ENCODE results near the gene XYLT1.

XYLT1 gene

DNA sequence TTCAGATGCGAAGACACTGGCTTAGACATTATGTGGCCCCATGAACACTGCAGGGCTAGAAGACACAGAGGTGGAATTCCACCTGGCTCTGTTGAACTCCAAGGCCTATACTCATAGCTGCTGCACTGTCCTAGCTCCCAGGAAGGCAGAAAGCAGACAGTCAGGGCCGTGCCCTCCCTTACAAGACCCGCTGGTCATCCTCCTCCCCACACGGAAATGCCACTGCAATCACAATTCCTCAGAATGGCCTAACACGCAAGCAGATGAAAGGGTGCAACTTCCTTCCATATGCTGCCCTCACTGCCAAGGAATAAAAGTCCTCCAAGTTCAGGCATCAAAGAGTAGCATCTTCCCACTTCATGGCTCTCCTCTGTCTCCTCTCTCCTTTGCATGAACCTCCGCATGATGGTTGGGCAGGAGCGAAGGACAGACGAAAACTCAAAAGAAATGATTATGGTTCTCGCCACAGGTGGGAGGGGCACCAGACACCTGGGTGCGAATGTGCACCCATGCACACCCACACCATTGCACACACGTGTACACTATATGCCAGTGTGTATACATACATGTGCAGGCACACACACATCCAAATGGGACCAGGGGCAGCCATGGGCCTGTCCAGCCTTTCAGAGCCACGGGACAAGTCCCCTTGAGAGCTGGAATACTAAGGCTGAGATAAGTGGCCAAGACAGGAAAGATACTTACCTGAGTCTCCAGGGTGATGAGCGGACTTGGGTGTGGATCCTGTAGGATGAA lies 113.3 kb downstream of the XYLT1 start:
- FAIRE-seq (no peak), DNase-seq (ENCODE audit: insufficient read length, low spot score) (no peak)
- TF ChIP-seq POLR2A (IDR thresholded peaks at IDR 0.05; ENCODE audit: low read depth, low read length), result no peak

DNA sequence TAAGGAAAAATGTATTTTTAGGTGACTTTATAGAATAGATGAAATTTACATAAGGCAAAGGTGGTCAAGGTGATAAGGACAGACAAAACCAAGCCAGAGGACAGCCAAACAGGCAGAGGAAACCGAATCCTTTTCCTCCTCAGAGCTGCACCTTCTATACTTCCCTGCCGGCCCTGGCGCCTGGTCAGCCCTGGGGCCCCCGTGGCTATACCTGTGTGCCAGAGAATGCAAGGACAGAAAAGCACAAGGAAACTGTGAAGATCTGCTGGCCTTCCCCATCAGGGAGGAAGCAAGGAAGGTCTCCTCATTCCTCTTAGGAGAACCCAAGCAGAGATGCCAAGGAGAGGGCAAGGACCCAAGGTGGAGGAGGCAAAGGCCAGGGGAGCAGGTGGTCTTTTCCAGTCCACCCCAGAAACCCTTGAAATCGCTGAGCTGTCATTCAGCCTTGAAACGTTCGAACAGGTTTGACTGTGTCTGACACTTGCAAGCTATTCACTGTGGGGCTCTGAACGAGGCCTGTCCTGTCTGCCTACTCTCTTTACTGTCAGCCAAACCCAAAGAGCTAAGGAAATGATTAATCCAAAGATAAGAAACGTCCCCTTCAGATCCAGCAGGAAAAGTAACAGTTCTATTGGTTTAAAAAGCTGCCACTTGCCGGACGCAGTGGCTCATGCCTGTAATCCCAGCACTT lies 114.4 kb downstream of the XYLT1 start:
- FAIRE-seq, result no peak
- TF ChIP-seq POLR2A (IDR thresholded peaks at IDR 0.05; ENCODE audit: low read depth, low read length), result no peak
- DNase-seq (ENCODE audit: insufficient read length, low spot score), result no peak

DNA sequence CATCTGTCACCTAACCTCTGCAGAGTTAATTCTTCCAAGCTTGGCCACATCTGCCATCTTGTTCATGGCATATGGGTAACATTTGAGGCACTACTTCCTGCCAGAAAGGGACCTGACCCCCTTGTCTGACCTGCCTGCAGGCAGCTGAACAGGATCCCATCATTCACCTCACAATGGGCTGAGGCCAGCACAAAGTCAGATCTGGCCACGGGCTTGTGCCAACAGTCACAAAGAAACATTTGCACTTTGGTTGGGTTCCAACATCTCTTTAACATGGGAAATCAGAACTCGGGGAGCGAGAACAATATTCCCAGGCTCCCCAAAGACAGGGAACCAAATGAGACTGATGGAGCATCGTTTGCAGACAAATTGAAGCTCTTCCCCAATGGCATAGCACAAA lies 116.1 kb downstream of the XYLT1 start:
- FAIRE-seq (no peak), DNase-seq (ENCODE audit: insufficient read length, low spot score) (no peak)
- no peak for TF ChIP-seq POLR2A (IDR thresholded peaks at IDR 0.05; ENCODE audit: low read depth, low read length)

DNA sequence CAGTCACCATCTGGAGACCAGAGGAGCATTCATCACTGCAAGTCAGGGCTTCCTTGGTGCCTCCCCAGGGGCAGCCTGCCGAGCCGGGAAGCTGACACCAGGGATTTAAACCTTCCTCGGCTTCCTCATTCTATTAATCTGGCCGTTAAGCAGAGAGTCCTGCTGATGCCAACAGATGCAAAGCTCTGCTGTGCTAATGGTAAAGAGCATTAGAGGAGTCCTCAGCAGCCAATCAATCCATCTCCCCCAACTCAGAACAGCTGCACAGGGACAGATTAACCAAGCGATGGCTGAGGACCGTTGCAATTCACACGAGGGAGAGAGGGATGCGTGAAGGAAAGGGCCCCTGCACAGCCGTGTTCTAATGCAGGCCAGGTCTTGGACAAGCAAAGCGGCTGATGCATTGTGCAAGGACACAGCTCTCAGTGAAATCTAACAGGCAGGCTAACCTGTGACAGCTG lies 116.6 kb downstream of the XYLT1 start:
- no peak for TF ChIP-seq POLR2A (IDR thresholded peaks at IDR 0.05; ENCODE audit: low read depth, low read length)
- DNase-seq (ENCODE audit: insufficient read length, low spot score), result no peak
- FAIRE-seq, result no peak

DNA sequence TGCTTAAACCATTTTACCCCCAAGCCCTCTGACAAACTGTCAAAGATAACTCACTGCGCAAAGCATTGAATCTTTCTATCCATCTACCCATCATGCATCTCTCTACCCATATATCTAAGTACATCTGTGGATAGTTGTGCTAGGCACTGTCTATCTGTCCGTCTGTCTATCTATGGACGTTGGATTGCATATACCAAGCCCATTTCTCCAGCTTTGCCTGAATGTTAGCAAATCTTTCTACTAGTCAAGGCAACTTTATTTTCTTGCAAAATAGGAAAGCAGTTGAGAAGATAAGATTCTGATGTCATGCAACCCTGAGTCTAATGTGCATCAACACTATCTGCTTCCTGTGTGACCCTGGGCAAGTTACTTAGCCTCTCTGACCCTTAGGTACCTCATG lies 117.2 kb downstream of the XYLT1 start:
- FAIRE-seq, result no peak
- no peak for TF ChIP-seq POLR2A (IDR thresholded peaks at IDR 0.05; ENCODE audit: low read depth, low read length)
- no peak for DNase-seq (ENCODE audit: insufficient read length, low spot score)

DNA sequence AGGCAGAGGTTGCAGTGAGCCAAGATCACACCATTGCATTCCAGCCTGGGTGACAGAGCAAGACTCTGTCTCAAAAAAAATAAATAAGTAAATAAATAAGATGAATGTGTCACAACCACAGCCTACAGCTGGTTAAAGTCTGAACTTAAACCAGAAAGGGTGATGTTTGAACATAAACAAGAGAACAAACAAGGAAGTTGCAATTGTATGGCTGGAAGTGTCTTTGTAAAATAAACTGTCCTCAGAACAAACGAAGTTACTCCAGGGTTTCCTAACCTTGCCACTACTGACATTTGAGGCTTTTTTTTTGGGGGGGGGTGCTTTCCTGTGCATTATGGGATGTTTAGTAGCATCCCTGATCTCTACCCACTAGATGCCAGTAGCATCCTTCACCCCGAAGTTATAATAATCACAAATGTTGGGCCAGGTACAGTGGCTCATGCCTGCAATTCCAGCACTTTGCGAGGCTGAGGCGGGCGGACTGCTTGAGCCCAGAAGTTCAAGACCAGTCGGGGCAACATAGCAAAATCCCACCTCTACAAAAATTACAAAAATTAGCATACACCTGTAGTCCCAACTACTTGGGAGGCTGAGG lies 119.2 kb downstream of the XYLT1 start:
- no peak for TF ChIP-seq POLR2A (IDR thresholded peaks at IDR 0.05; ENCODE audit: low read depth, low read length)
- no peak for DNase-seq (ENCODE audit: insufficient read length, low spot score)
- no peak for FAIRE-seq

DNA sequence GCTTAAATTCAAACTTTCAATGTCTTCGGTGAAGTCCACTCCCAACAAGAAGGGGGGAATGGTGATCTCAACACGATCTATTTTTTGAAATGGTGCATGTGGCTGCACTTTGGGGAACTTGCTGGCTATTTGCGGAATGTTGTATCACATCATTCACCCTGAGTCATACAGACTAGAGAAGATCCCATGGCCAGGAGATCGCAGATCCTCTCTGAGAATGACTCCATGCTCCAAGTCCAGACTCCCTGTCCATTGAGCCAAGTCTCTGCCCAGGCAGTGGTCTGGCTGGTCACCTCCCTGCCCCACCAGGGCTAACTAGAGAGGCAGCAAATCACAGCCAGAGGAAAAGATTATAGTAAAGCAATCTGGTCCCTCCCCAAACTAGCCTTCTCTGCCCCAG lies 120.6 kb downstream of the XYLT1 start:
- TF ChIP-seq POLR2A (IDR thresholded peaks at IDR 0.05; ENCODE audit: low read depth, low read length), result no peak
- FAIRE-seq (no peak), DNase-seq (ENCODE audit: insufficient read length, low spot score) (no peak)

DNA sequence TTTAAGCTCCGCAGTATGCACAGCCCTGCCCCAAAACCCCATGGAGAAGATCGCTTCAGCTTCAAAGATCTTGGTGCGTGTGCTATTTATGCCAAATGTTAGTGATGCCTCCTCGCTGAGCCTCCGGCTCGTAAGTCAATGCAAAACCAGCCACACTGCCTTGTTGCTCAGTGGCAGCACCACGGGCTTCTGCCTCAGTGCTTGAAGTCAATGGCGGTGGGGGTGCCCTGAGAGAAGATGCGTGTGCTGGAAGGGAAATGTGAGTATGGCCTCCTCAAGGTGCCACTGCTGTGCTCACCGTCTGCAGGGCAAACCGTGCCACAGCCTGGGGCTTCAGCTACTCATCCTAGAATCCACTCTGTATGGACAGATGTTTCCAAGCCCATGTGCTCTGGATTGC lies 121.9 kb downstream of the XYLT1 start:
- TF ChIP-seq POLR2A (IDR thresholded peaks at IDR 0.05; ENCODE audit: low read depth, low read length), result no peak
- no peak for FAIRE-seq
- DNase-seq (ENCODE audit: insufficient read length, low spot score), result no peak

DNA sequence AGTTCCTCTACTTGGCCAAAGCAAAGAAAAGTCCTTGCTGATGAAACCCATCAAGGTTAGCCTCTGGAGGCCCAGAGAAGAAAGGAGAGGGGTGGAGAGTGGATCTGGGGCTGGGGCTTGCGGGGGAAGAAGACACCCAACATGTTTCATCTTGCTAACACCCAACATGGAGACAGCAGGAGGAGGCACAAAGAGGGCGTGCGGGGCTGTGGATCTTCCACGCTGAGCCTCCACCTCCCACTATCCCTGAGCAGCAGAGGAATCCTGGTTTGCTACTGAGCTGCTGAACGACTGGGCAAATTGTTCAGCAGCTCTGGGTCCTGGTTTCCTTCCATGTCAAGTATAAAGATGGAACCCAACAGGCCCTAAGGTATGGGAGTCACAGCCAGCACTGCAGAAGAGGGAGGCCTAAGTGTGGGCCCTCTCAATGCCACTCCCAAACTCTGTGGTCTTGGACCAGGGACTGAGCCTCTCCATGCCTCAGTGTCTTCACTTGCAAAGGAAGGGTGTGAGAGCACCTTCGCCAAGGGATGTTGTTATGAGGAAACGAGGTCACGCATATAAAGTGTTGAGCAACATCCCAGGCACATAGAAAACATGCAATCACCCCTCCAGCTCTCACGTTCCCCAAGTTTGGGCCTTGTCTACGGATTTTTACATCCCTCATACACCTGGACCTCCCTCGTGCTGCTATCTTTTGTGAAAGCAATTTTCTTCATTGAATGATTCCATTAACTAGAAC lies 122.5 kb downstream of the XYLT1 start:
- DNase-seq (ENCODE audit: insufficient read length, low spot score) (no peak), FAIRE-seq (no peak)

DNA sequence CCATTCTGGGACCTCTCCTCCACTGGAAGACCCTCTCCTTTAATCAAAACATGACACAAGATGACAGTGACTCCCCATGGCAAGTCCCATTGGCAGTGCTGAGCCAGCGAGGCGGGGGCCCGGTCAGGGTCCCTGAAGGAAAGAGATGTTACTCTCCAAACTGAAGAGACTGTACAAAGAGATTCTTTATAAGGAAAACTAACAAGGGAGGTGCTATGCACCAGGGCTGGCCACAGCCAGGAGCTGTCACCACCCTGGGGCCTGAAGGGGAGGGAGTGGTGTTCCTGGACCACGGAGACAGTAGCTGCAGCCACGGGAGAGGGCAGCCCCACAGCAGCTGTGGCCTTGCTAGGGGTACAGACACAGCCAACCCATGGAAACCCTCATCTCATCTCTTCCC lies 123.1 kb downstream of the XYLT1 start:
- FAIRE-seq (no peak), DNase-seq (ENCODE audit: insufficient read length, low spot score) (no peak)
- no peak for TF ChIP-seq POLR2A (IDR thresholded peaks at IDR 0.05; ENCODE audit: low read depth, low read length)

More for the DNA sequence above, 122.5 kb downstream of the XYLT1 start:
- TF ChIP-seq POLR2A (IDR thresholded peaks at IDR 0.05; ENCODE audit: low read depth, low read length), result no peak

DNA sequence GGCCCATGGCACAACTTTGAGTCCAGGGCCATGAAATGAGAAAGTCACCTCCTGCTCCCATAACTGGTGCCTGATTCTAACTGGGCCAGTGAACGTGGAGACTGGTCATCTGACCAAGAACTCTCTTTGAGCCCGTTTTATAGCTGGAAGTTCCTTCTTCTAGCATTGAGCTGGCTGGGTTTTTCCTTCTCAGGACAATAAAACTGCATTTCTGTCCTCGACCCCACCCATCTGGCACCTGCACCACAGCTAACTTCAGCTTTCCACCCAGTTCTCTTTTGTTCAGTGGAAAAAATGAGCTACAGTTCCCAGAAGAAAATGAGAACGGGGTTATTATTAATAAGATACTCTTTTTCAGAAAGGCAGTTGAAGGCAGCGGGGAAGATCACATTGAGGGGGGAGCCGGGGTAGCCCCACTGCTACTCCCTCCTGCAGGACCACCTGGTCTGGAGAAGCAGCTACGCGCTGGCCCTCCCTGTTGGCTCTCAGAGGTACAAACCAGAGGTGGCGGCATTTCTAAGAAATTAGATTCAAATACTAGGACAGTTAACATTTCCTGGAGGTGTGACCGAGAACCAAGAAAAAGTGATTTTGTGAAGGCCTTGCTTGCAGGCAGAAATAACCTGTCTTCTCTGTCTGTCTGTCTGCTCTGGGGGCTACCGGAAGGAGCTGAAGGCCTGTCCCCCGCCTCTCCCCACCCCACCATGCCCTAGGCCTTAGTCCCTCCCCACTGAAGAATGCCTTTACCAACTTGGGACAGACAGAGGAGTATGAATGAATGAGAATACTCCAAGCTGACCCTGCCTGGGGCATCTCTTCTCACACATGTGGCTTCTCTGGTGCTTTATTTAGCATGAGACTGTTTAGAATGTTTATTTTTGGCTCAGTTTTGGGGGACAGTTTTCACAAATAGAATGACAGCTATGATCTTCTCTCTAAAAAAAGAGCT lies 123.9 kb downstream of the XYLT1 start:
- FAIRE-seq, result no peak
- no peak for DNase-seq (ENCODE audit: insufficient read length, low spot score)
- TF ChIP-seq POLR2A (IDR thresholded peaks at IDR 0.05; ENCODE audit: low read depth, low read length), result no peak

DNA sequence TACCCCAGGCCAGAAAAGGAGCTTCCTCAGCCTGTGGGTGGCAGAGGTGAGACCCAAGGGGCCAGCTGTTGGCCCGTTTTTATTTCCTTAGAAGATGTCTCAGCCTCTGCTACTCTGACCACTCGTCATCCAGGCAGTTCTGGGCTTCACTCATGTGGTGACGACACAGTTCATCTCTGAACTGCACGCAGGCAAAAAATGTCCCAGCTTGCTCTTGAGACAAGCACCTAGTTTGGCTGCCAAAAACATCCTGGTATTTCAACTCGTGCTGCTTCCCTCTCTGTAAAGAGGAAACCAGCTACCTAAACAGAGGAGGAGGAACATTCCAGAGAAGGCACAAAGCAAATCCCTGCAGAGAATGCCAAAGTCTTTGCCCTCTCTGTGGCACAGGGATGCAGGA lies 125.7 kb downstream of the XYLT1 start:
- DNase-seq (ENCODE audit: insufficient read length, low spot score) (no peak), FAIRE-seq (no peak)
- TF ChIP-seq POLR2A (IDR thresholded peaks at IDR 0.05; ENCODE audit: low read depth, low read length), result no peak

DNA sequence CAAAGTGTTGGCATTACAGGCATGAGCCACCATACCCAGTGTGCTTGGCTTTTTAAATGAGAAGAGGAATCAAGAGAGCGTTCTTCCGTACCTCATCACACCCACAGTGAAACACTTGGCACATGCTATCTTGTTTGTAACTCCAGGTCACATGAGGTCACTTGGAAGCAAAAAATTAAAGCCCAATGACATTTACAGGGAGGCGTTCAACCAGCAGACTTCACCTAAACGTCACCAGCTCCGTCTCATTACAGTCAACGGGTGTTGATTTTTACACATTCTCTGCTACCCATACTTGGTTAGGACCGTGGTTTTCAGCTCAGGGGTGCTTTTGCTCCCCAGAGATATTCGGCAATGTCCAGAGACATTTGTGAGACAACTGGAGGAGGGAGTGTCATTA lies 127.0 kb downstream of the XYLT1 start:
- FAIRE-seq (no peak), DNase-seq (ENCODE audit: insufficient read length, low spot score) (no peak)
- no peak for TF ChIP-seq POLR2A (IDR thresholded peaks at IDR 0.05; ENCODE audit: low read depth, low read length)
